ENCODE data around the gene COL9A1. TPM values are rescaled to one million over a fixed set of nuclear protein-coding genes. Genes with fewer than 3 reads are reported as not detected.

COL9A1 gene
- total RNA-seq, 1 experiment from 2014 or later = not detected

DNA sequence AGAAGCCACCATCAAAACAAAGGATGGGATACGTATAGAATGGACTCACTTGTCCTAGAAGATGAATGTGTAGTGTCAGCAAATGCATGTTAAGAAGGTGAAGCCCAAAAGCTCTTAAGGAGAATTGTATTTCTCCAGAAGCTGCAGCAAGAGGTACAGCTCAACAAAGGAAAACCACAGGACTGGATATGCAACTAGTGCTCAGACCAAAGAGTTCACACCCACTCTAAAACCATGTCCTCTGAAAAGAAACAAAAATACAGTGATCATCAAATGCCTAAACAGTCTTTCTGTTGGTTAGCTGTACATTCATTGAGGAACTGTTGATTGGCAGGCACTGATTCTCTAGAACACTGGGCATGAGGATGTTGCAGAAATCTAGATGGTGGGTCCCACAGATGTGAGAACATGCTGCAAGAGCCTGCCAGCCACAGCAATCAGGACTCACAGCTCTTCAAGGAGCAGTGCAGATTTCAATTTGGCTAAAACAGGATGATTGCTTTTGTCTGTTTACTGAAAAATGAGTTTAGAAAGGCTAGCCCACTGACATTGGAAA, 94.6 kb downstream of the COL9A1 start:
- Histone ChIP-seq H3K79me2 (ENCODE audit: low read depth) (no peaks in the 10 kb centered on the region), H3K27me3 (ENCODE audit: insufficient read depth, low read depth) (no peaks in the 10 kb centered on the region), H2AFZ (no peak overlapping the region), H4K20me1 (ENCODE audit: insufficient read depth) (0 out of 2 replicates have a peak, but pooled peaks cover 3% of the 10 kb centered on the region), H3F3A (ENCODE audit: insufficient read depth, low read depth) (no peaks in the 10 kb centered on the region), H3K27ac (no peak overlapping the region), H3K36me3 (ENCODE audit: low read depth) (no peaks in the 10 kb centered on the region), H3K4me3 (no peak overlapping the region), H3K4me1 (replicated peaks; ENCODE audit: insufficient read depth) (no peaks in the 10 kb centered on the region), H3K9me3 (ENCODE audit: insufficient read depth, low read depth) (no peaks in the 10 kb centered on the region), H3K9me2 (ENCODE audit: insufficient read depth) (no peaks in the 10 kb centered on the region), H3K4me2 (no peak overlapping the region)
- ChIA-PET POLR2A (ENCODE audit: unreplicated experiment) (no interaction called here), CTCF (no interaction called here)
- DNase-seq = no peak
- intact Hi-C loops (cut with micrococcal nuclease; ENCODE audit: unreplicated experiment) = no loop called here
- no TSS peak for BruUV-seq (replicated peaks)
- no peak for TF ChIP-seq EZH2 (IDR thresholded peaks at IDR 0.05; ENCODE audit: low read depth)
- TF ChIP-seq, protein P1, sequence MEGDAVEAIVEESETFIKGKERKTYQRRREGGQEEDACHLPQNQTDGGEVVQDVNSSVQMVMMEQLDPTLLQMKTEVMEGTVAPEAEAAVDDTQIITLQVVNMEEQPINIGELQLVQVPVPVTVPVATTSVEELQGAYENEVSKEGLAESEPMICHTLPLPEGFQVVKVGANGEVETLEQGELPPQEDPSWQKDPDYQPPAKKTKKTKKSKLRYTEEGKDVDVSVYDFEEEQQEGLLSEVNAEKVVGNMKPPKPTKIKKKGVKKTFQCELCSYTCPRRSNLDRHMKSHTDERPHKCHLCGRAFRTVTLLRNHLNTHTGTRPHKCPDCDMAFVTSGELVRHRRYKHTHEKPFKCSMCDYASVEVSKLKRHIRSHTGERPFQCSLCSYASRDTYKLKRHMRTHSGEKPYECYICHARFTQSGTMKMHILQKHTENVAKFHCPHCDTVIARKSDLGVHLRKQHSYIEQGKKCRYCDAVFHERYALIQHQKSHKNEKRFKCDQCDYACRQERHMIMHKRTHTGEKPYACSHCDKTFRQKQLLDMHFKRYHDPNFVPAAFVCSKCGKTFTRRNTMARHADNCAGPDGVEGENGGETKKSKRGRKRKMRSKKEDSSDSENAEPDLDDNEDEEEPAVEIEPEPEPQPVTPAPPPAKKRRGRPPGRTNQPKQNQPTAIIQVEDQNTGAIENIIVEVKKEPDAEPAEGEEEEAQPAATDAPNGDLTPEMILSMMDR (conservative IDR thresholded peaks at IDR 0.05) = no peak

DNA sequence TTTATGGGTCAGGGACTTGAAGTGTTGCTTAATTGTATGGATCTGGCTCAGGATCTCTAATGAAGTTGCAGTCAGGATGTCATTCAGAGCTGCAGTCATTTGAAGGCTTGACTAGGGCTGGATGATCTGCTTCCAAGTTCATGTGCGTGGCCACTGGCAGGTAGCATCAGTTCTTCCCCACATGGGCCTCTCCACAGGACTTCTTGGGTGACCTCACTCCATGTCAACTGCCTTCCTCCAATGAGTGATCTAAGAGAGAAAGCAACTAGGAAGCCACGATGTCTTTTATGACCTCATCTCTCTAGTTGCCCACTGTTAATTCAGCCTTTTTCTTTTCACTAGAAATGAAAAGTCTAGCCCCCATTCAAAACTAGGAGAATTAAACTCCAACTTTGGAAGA, 104.1 kb downstream of the COL9A1 start:
- POLR2A ChIA-PET (ENCODE audit: unreplicated experiment) = no interaction called here
- intact Hi-C loops (cut with micrococcal nuclease; ENCODE audit: unreplicated experiment) = no loop called here
- Histone ChIP-seq H2AFZ (no peak overlapping the region), H3K27ac (no peak overlapping the region), H3K4me3 (no peak overlapping the region), H3K4me1 (replicated peaks; ENCODE audit: insufficient read depth) (no peaks in the 10 kb centered on the region), H3K9me3 (ENCODE audit: insufficient read depth, low read depth) (no peaks in the 10 kb centered on the region), H3K4me2 (no peak overlapping the region), H3K9me2 (ENCODE audit: insufficient read depth) (no peaks in the 10 kb centered on the region; the same call in 1 of the 2 replicates), H3F3A (ENCODE audit: insufficient read depth, low read depth) (no peaks in the 10 kb centered on the region), H3K36me3 (ENCODE audit: low read depth) (no peaks in the 10 kb centered on the region), H3K27me3 (ENCODE audit: insufficient read depth, low read depth) (no peaks in the 10 kb centered on the region), H4K20me1 (ENCODE audit: insufficient read depth) (no peaks in the 10 kb centered on the region; the same call in 1 of the 2 replicates), H3K79me2 (ENCODE audit: low read depth) (no peaks in the 10 kb centered on the region)
- CTCF ChIA-PET = no interaction called here
- TF ChIP-seq EZH2 (IDR thresholded peaks at IDR 0.05; ENCODE audit: low read depth) = no peak
- TF ChIP-seq, protein P1 (conservative IDR thresholded peaks at IDR 0.05) = no peak
- DNase-seq = no peak
- no TSS peak for BruUV-seq (replicated peaks)

DNA sequence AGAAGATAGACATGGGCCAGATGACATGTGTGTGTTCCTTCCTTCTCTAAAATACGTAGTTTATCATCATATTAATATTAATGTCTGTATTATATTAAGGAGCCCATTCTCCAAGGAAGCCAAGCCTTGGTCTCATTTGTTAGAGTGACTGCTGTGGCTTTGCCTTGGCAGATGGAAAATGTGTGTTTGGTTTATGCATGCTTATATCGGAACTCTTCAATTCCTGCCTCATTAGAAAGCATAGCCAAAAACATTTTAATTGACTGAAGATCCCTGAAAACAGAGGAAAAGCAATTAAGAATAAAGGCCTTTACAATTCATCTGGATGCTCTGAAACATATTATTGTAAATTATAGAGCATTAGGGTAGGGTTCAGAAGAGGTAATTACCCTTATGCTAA, 106.4 kb downstream of the COL9A1 start:
- BruUV-seq (replicated peaks) = no TSS peak
- no peaks in the 10 kb centered on the region for H3K36me3 ChIP-seq (ENCODE audit: low read depth)
- H2AFZ ChIP-seq = no peak overlapping the region
- POLR2A ChIA-PET (ENCODE audit: unreplicated experiment) = no interaction called here
- intact Hi-C loops (cut with micrococcal nuclease; ENCODE audit: unreplicated experiment) = no loop called here
- H3K4me3 ChIP-seq = no peak overlapping the region
- H3F3A ChIP-seq (ENCODE audit: insufficient read depth, low read depth) = no peaks in the 10 kb centered on the region
- H3K9me2 ChIP-seq (ENCODE audit: insufficient read depth) = no peaks in the 10 kb centered on the region; the same call in 1 of the 2 replicates
- 0 out of 2 replicates have a peak, but pooled peaks cover 8% of the 10 kb centered on the region for H3K27me3 ChIP-seq (ENCODE audit: insufficient read depth, low read depth)
- no peak overlapping the region for H3K27ac ChIP-seq
- DNase-seq = no peak
- CTCF ChIA-PET = no interaction called here
- H3K4me2 ChIP-seq = no peak overlapping the region
- TF ChIP-seq EZH2 (IDR thresholded peaks at IDR 0.05; ENCODE audit: low read depth) = no peak
- TF ChIP-seq, protein P1 (conservative IDR thresholded peaks at IDR 0.05) = no peak
- no peaks in the 10 kb centered on the region; the same call in 1 of the 2 replicates for H4K20me1 ChIP-seq (ENCODE audit: insufficient read depth)
- H3K9me3 ChIP-seq (ENCODE audit: insufficient read depth, low read depth) = no peaks in the 10 kb centered on the region
- no peaks in the 10 kb centered on the region for H3K79me2 ChIP-seq (ENCODE audit: low read depth)
- H3K4me1 ChIP-seq (replicated peaks; ENCODE audit: insufficient read depth) = no peaks in the 10 kb centered on the region
